IPS-NIHi7 (cell line): Measurements from ENCODE around the gene STAMBPL1.

Experiments used
- DNase-seq: peaks from one replicate; pipeline ENCODE4 v3.0.0; 2012; ENCODE audit warnings: mixed read lengths; ENCODE audit errors: extremely low spot score

The STAMBPL1 gene

GRCh38 chr10:88892222-88892967 lies 12.3 kb downstream of the STAMBPL1 start:
- DNase-seq: no peak

- DNase-seq: no peak
These were observed 13.6 kb downstream of the STAMBPL1 start for GRCh38 chr10:88893611-88894010.

GRCh38 chr10:88895250-88895649 lies 15.2 kb downstream of the STAMBPL1 start:
- no peak for DNase-seq

GRCh38 chr10:88896372-88896993 lies 16.4 kb downstream of the STAMBPL1 start:
- no peak for DNase-seq

- DNase-seq: no peak
These were observed 17.2 kb downstream of the STAMBPL1 start for GRCh38 chr10:88896994-88897853.

GRCh38 chr10:88898727-88899126 lies 18.7 kb downstream of the STAMBPL1 start:
- DNase-seq: no peak

- DNase-seq: no peak
These were observed 19.8 kb downstream of the STAMBPL1 start for GRCh38 chr10:88899886-88900285.

GRCh38 chr10:88901206-88901983 lies 21.4 kb downstream of the STAMBPL1 start:
- DNase-seq: no peak

GRCh38 chr10:88901984-88902789 lies 22.1 kb downstream of the STAMBPL1 start:
- no peak for DNase-seq

GRCh38 chr10:88903715-88904114 lies 23.7 kb downstream of the STAMBPL1 start:
- DNase-seq: no peak

GRCh38 chr10:88906921-88907320 lies 26.9 kb downstream of the STAMBPL1 start:
- no peak for DNase-seq

GRCh38 chr10:88908194-88908593 lies 28.1 kb downstream of the STAMBPL1 start:
- DNase-seq: no peak

GRCh38 chr10:88911116-88911515 lies 31.1 kb downstream of the STAMBPL1 start:
- DNase-seq: no peak

GRCh38 chr10:88911851-88912250 lies 31.8 kb downstream of the STAMBPL1 start:
- no peak for DNase-seq

GRCh38 chr10:88913127-88913526 lies 33.1 kb downstream of the STAMBPL1 start:
- no peak for DNase-seq

- no peak for DNase-seq
These were observed 33.7 kb downstream of the STAMBPL1 start for GRCh38 chr10:88913788-88914187.

- DNase-seq: no peak
These were observed 35.7 kb downstream of the STAMBPL1 start for GRCh38 chr10:88915781-88916180.

GRCh38 chr10:88916231-88916630 lies 36.2 kb downstream of the STAMBPL1 start:
- DNase-seq: no peak

GRCh38 chr10:88916986-88917385 lies 36.9 kb downstream of the STAMBPL1 start:
- no peak for DNase-seq

- DNase-seq: no peak
These were observed 38.3 kb downstream of the STAMBPL1 start for GRCh38 chr10:88918191-88918905.
